GM19240 (cell line): ENCODE results near the gene CEBPZOS.
A peak's percentile ranks its signal among the peaks of the same experiment; 100 is the strongest.

ENCODE experiments used
- DNase-seq: peaks from one replicate; pipeline ENCODE4 v3.0.0; 2011; ENCODE audit warnings: low spot score; ENCODE audit not compliant: insufficient read length

The CEBPZOS gene

DNA sequence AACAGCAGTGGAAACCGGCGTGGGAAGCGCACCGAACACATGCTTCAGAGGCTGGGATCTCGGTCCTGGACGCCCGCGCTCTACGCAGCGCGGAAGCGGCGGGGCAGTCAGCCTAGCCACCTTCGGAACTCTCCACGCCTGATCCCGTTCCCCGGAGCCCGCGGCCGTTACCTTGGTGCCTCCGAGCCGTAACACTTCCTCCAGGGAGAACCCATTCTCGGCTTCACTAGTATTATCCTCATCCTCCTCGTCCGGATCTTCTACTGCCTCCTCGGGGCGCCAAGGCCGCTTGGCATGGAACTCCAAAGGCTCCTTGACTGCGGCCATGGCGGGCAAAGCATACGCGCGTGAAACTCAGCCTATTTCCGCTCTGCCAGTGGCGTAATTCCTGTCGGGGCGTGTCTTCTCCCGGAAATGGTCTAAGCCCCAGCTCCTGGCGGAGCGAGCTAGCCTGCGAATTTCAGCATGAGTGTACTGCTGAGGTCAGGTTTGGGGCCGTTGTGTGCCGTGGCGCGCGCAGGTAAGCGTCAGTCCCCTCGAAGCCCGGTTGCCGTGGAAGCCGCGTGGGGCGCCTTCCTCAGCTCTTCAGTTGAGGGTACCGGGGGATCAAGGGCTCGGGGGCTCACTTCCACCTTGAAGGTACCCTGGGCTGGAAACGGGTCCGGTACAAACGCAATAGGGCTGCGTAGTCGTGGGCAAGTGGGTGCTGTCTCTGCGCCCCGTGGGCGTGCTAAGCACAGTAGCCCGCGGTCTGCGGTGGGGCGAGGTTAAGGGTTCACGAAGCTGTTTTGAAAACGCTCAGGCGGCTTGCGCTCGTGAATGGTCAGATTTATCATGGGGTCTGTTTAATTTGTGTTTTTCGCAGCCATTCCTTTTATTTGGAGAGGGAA is 35.2 kb downstream of the CEBPZOS start, which contains the start of the genes CEBPZ and NDUFAF7:
Gene CEBPZ, minus strand, starts transcription at position 356 of the 890 bp plus-strand sequence. Its CDS starts 29 bp downstream, at position 327.
Gene NDUFAF7, plus strand, starts transcription at position 418 of the 890 bp plus-strand sequence. Its CDS starts 48 bp downstream, at position 466.
- DNase-seq: peak; percentile 79

- DNase-seq: no peak
These were observed 36.0 kb downstream of the CEBPZOS start for GRCh38 chr2:37232131-37232933.

- no peak for DNase-seq
These were observed 47.1 kb downstream of the CEBPZOS start for GRCh38 chr2:37243435-37243834.

GRCh38 chr2:37244017-37244416 is 47.7 kb downstream of the CEBPZOS start:
- no peak for DNase-seq

- DNase-seq: no peak
These were observed 48.5 kb downstream of the CEBPZOS start for GRCh38 chr2:37244755-37245154.

- DNase-seq: no peak
These were observed 49.9 kb downstream of the CEBPZOS start for GRCh38 chr2:37246205-37246604.

DNA sequence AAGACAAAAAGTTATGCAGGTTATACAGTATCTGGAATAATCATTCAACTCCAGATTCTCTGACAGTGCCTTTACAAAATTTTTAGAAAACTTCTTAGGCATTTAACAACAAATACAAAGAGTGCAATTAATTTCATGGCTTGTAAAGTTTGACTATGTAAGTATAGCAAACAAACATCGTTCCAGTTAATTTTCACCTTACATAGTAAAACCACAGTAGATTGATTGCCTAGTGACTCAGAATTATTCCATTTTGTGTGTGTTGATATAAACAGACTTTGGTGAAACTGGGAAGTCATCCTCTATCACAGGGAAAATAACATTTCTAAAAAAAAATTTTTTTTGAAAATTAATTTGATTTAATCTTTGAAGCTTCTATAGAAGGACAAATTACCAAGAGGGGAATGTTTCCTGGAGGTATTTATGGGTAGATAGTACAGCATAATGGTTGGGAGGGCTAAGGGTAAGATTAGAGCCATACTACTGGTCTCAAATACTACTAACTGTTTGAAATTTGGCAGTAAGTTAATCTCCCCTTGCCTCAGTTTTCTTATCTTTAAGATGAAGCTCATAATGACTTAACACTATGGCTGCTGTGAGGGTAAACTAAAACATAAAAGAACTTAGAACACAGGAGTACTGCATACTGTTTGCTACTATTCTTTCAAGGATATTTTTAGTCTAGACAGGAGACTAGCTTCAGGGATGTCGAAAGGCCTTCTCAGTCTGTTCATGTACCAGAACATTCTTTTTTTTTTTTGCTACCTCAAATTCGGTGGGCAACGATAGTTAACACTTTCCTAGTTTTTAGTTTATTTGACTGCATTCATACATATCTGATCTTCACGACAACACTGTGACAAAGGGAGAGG is 54.8 kb downstream of the CEBPZOS start:
- DNase-seq: no peak
